Spleen (tissue), 7 donors: Measurements from ENCODE around the gene SFTPB.

Experiments
- CTCF ChIP-seq, 11 experiments: fragments of 200-600 bp in 7 of 11; fragments of 450-650 bp in 4 of 11; sonication (generic) in 4 of 11; IDR thresholded peaks in 8 of 11; conservative IDR thresholded peaks in 3 of 11; 1 replicate in 7 of 11; 2 replicates in 4 of 11; pipeline versions ENCODE4 v1.4.0 to v1.8.0; 2016 to 2021; ENCODE audit warnings: antibody characterized with exemption in 11 of 11, inconsistent platforms in 4 of 11, mild to moderate bottlenecking in 1 of 11
- POLR2A ChIP-seq, 3 donors: fragments of 450-650 bp; IDR thresholded peaks; one replicate each; pipeline ENCODE4 v1.5.1; 2017; ENCODE audit warnings: antibody characterized with exemption in 3 of 3, mild to moderate bottlenecking in 1 of 3
- POLR2AphosphoS5 ChIP-seq, 3 donors: sonication (generic); formaldehyde crosslinking; IDR thresholded peaks; one replicate each; pipeline ENCODE4 v1.5.1; 2017; ENCODE audit warnings: antibody characterized with exemption in 3 of 3
- donor health status: DM: no; HTN: no; CAD: no; lungs with moderate emphysema.
- donor health status: DM: no; HTN: no; CAD: no.
- donor health status: DM: no; HTN: no; CAD: no.

GRCh38 chr2:85673716-85674375, 5.8 kb upstream of the SFTPB start:
- TF ChIP-seq CTCF (IDR thresholded peaks at IDR 0.05 in 8 of 11, conservative IDR thresholded peaks at IDR 0.05 in 3 of 11) (no peak), POLR2A (IDR thresholded peaks at IDR 0.05) (no peak), POLR2AphosphoS5 (IDR thresholded peaks at IDR 0.05) (no peak)
